Sigmoid colon (tissue), 7 donors: ENCODE data around the gene TEX48. TPM values are rescaled to one million over a fixed set of nuclear protein-coding genes. Genes with fewer than 3 reads are reported as not detected.

Experiments
- DNase-seq: peaks from one replicate; pipeline ENCODE4 v3.0.0-alpha.2; 2019
- H3K27ac ChIP-seq, 4 donors: fragments of 200-600 bp; sonication (generic); one replicate each; pipeline ENCODE4 v1.5.1; 2016 to 2019; ENCODE audit warnings: mild to moderate bottlenecking in 1 of 4
- H3K27me3 ChIP-seq, 3 donors: fragments of 200-600 bp; sonication (generic); one replicate each; pipeline ENCODE4 v1.5.1; 2019; ENCODE audit warnings: mild to moderate bottlenecking in 1 of 3
- H3K36me3 ChIP-seq, 4 donors: fragments of 200-600 bp; sonication (generic); one replicate each; pipeline ENCODE4 v1.5.1; 2016 to 2019
- H3K4me1 ChIP-seq, 4 donors: fragments of 200-600 bp; sonication (generic); one replicate each; pipeline ENCODE4 v1.5.1; 2017 to 2019
- H3K4me3 ChIP-seq, 4 donors: fragments of 200-600 bp; sonication (generic); one replicate each; pipeline ENCODE4 v1.5.1; 2017 to 2019; ENCODE audit warnings: mild to moderate bottlenecking in 2 of 4, moderate library complexity in 1 of 4
- H3K9me3 ChIP-seq, 4 donors: fragments of 200-600 bp in 3 of 4; sonication (generic) in 3 of 4; one replicate each; pipeline versions ENCODE4 v1.5.1 to v1.6.1; 2013 to 2019
- EP300 ChIP-seq, 4 donors: sonication (generic); formaldehyde crosslinking; IDR thresholded peaks; one replicate each; pipeline ENCODE4 v1.6.1; 2017; ENCODE audit warnings: antibody characterized with exemption in 4 of 4
- POLR2A ChIP-seq, 2 donors: fragments of 450-650 bp; IDR thresholded peaks; one replicate each; pipeline ENCODE4 v1.6.1; 2016; ENCODE audit warnings: antibody characterized with exemption in 2 of 2, mild to moderate bottlenecking in 2 of 2, moderate library complexity in 2 of 2
- POLR2AphosphoS5 ChIP-seq, 4 donors: sonication (generic); formaldehyde crosslinking; IDR thresholded peaks; one replicate each; pipeline ENCODE4 v1.6.1; 2017; ENCODE audit warnings: antibody characterized with exemption in 4 of 4
- WGBS, 2 donors: extraction: QIAGEN DNeasy Blood & Tissue Kit; methylation state at CpG; one replicate each; pipeline ENCODE4 v1.1.7; 2013; 5-methylcytosine and 5-hydroxymethylcytosine counted together
- intact Hi-C: fragments of 100-400 bp; cut with DNase I; formaldehyde crosslinking; loops from one replicate; pipeline ENCODE4 v1.15.1; 2023
- polyA plus RNA-seq, 3 donors: library from polyadenylated mRNA; stranded (reverse); fragments of 200-250 nt; gene quantifications; one replicate each; pipeline ENCODE4 v1.2.3, GENCODE V29; 2013
- total RNA-seq, 4 donors: library from RNA; depleted of rRNA; stranded (reverse); fragments of >200 nt; gene quantifications; one replicate each; pipeline ENCODE4 v1.1.0, GENCODE V29; 2016
- TF ChIP-seq, protein P1 (sequence below), 4 experiments: fragments of 450-650 bp in 3 of 4; fragments of 200-600 bp in 1 of 4; IDR thresholded peaks; one replicate each; pipeline ENCODE4 v1.5.1; 2016 to 2019; ENCODE audit warnings: antibody characterized with exemption in 4 of 4, mild to moderate bottlenecking in 3 of 4, moderate library complexity in 2 of 4
- donor health status: healthy with polysubstance abuse.
- donor health status: Bipolar disorder and iron deficiency.
- donor health status: healthy.

The TEX48 gene
- total and polyA plus RNA-seq, 7 donors, result not detected

DNA sequence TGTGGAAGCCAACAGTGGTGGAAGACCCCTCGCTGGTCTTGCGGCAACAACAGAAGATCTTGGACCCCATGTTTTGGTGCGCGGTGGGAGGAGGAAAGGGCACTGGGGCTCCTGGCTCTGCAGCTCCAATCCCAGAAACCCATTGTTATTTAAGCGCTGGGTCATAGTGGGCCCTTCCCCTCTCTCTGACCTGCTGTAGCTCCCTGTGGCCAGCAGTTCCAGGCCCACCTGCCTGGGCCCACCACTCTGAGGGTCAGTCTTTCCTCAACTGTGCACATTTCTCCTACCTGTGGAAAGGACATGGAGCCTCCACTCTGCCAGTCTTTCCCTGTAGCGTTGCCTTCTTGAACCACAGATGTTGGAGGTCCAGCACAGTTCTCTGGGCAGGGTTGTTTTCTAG is 24.3 kb downstream of the TEX48 start, which contains the start of gene TEX53:
TSS of gene TEX53 (minus strand) at position 101 of the 400 bp plus-strand sequence. CDS start at position 70, 31 bp downstream.
- WGBS, 2 donors, result 98 to 99% methylated on average over 6 of the region's 6 CpGs
- H3K36me3 ChIP-seq, result no peaks in the 10 kb centered on the region
- no peak for DNase-seq
- H3K4me1 ChIP-seq, result peaks cover 0 to 8% (median 5%) of the 10 kb centered on the region in 4 donors
- intact Hi-C loops, result no loop called here
- H3K27me3 ChIP-seq, result no peaks in the 10 kb centered on the region
- no peak within 1 kb of the TSS for H3K4me3 ChIP-seq
- H3K27ac ChIP-seq, result no peak within 1 kb of the TSS
- H3K9me3 ChIP-seq, result no peaks in the 10 kb centered on the region
- TF ChIP-seq POLR2A (IDR thresholded peaks at IDR 0.05) (no peak), EP300 (IDR thresholded peaks at IDR 0.05) (no peak), POLR2AphosphoS5 (IDR thresholded peaks at IDR 0.05) (no peak)
- TF ChIP-seq, protein P1, sequence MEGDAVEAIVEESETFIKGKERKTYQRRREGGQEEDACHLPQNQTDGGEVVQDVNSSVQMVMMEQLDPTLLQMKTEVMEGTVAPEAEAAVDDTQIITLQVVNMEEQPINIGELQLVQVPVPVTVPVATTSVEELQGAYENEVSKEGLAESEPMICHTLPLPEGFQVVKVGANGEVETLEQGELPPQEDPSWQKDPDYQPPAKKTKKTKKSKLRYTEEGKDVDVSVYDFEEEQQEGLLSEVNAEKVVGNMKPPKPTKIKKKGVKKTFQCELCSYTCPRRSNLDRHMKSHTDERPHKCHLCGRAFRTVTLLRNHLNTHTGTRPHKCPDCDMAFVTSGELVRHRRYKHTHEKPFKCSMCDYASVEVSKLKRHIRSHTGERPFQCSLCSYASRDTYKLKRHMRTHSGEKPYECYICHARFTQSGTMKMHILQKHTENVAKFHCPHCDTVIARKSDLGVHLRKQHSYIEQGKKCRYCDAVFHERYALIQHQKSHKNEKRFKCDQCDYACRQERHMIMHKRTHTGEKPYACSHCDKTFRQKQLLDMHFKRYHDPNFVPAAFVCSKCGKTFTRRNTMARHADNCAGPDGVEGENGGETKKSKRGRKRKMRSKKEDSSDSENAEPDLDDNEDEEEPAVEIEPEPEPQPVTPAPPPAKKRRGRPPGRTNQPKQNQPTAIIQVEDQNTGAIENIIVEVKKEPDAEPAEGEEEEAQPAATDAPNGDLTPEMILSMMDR (IDR thresholded peaks at IDR 0.05), result no peak

DNA sequence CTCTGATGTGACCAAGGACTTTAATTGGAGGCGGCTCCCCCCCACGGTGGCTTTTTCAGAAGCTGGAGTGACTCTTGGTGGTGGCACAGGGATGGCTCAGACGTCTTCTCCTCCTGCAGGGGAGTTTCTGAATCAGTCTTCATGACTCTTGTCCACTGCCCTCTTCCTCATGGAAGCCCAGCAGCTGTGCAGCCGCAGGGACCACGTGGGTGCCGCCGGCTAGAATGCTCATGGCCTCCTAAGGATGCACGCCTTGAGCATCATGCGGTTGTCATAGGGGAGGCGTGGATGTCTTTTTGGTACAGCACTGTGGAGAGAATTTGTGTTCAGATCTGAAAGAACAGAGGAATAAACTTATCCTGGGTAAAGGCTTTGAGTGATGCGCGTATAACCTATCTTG is 25.7 kb downstream of the TEX48 start:
- no peak overlapping the region for H3K27ac ChIP-seq
- intact Hi-C loops, result no loop called here
- WGBS, 2 donors, result 90 to 92% methylated on average over 12 of the region's 12 CpGs
- no peaks in the 10 kb centered on the region for H3K36me3 ChIP-seq
- DNase-seq, result no peak
- H3K4me3 ChIP-seq, result no peak overlapping the region
- TF ChIP-seq POLR2A (IDR thresholded peaks at IDR 0.05) (no peak), POLR2AphosphoS5 (IDR thresholded peaks at IDR 0.05) (no peak), EP300 (IDR thresholded peaks at IDR 0.05) (no peak)
- TF ChIP-seq, protein P1 (IDR thresholded peaks at IDR 0.05), result no peak
- no peaks in the 10 kb centered on the region for H3K9me3 ChIP-seq
- no peaks in the 10 kb centered on the region for H3K27me3 ChIP-seq
- peaks cover 0 to 8% (median 5%) of the 10 kb centered on the region in 4 donors for H3K4me1 ChIP-seq

DNA sequence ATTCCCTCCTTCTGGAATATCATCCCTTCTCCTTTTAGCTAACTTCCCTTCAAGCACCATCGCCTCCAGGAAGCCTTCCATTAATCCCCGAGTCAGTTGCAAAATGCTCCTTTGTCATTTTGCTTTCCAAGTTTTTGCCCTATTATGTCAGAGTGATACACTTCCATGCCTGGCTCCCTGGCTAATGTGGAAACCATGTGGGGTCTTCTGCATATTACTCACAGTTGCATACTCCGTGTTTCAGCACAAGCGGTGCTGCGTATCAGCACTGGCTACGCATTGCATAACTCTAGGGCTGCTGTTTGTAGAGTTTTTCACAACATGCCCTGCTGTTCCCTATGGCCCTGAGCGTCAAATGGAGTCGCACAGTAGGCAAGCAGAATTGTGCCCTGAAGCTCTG is 26.3 kb downstream of the TEX48 start:
- Histone ChIP-seq H3K27ac (no peak overlapping the region), H3K27me3 (no peaks in the 10 kb centered on the region), H3K9me3 (no peaks in the 10 kb centered on the region), H3K36me3 (no peaks in the 10 kb centered on the region), H3K4me3 (no peak overlapping the region), H3K4me1 (peaks cover 0 to 8% (median 5%) of the 10 kb centered on the region in 4 donors)
- WGBS, 2 donors, result 89 to 90% methylated on average over 8 of the region's 8 CpGs
- intact Hi-C loops, result no loop called here
- no peak for TF ChIP-seq POLR2AphosphoS5 (IDR thresholded peaks at IDR 0.05)
- no peak for TF ChIP-seq POLR2A (IDR thresholded peaks at IDR 0.05)
- TF ChIP-seq, protein P1 (IDR thresholded peaks at IDR 0.05), result no peak
- TF ChIP-seq EP300 (IDR thresholded peaks at IDR 0.05), result no peak
- no peak for DNase-seq

DNA sequence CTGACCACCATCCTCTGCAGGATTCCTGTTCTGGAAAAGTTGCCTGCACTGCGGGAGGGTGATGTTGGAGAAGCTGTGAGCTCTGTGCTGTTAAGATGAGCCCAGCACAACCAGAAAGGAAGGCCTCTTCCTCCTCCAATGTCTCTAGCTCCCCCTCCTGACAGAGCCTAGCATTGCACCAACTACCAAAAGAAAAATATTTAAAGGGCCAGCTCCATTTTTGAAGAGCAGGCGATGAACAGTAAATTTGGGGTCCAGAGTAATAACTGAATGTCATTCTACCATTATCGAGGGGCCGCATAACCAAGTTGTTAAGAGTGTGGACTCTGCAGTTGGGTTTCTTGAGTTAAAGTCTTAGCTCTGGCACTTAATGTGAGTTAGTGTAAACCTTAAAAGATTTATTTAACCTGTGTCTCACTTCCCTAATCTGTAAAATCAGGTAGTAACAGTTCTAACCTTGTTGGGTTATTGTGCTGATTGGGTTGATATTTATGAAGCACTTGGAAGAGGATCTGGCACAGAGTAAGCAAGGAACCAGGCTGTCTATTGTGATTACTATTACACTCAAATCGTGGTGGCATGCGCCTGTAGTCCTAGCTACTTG is 28.3 kb downstream of the TEX48 start:
- H3K27ac ChIP-seq, result peak overlapping the region in 1 of 4 donors; percentile 39
- peaks cover 0 to 8% (median 5%) of the 10 kb centered on the region in 4 donors for H3K4me1 ChIP-seq
- H3K4me3 ChIP-seq, result no peak overlapping the region
- intact Hi-C loops, result loop anchor here (1.0 to 5.0 kb wide), 4 partner anchors 151 to 311 kb away; no protein-coding TSS in a partner anchor
- H3K9me3 ChIP-seq, result no peaks in the 10 kb centered on the region
- TF ChIP-seq, protein P1 (IDR thresholded peaks at IDR 0.05), result peak; percentile 73 to 91 (median 86)
- TF ChIP-seq POLR2A (IDR thresholded peaks at IDR 0.05), result no peak
- TF ChIP-seq POLR2AphosphoS5 (IDR thresholded peaks at IDR 0.05), result no peak
- no peak for TF ChIP-seq EP300 (IDR thresholded peaks at IDR 0.05)
- DNase-seq, result peak; percentile 86
- 34 to 35% methylated on average over 6 of the region's 6 CpGs for WGBS, 2 donors
- H3K36me3 ChIP-seq, result peaks cover 0 to 2% (median 0%) of the 10 kb centered on the region in 4 donors
- no peaks in the 10 kb centered on the region for H3K27me3 ChIP-seq
